ENCODE measurements around the gene TBC1D3. TPM values are rescaled to one million over a fixed set of nuclear protein-coding genes. Genes with fewer than 3 reads are reported as not detected.
"Not testable (repeated sequence)": the region's sequence is repeated elsewhere in the genome, so short reads cannot be mapped to it uniquely, and the experiment has no call there.

Gene TBC1D3
- total RNA-seq (2021; ENCODE audit: unreplicated experiment) (not detected), Bru-seq, nascent RNA (percentile 25 among the genes with signal in this experiment), BruChase-seq, experiment 1, labeled RNA remaining after a 2-hour chase (percentile 23 among the genes with signal in this experiment), BruChase-seq, experiment 2, labeled RNA remaining after a 6-hour chase (percentile 12 among the genes with signal in this experiment)
- not detected for polyA plus RNA-seq (2012; ENCODE audit: insufficient read length)
- long read RNA-seq, partial matches to known transcripts, result 3 of 13 reads
- long read RNA-seq, other reads (novel, unspliced or antisense), result 10 of 13 reads

- H3K9me3 ChIP-seq (ENCODE audit: control insufficient read depth, insufficient read depth, low read depth, low read length); H3K27ac ChIP-seq (ENCODE audit: low read length); CTCF ChIA-PET: not testable (repeated sequence)
These were observed at the start of gene TBC1D3 for GRCh38 chr17:38192455-38192854. Gene TBC1D3 (minus strand): TSS chr17:38192555. CDS start chr17:38191029, 1,526 bp downstream.

GRCh38 chr17:38232790-38233189 is 40.4 kb upstream of the TBC1D3 start:
- H3K9me3 ChIP-seq (ENCODE audit: control insufficient read depth, insufficient read depth, low read depth, low read length); H3K27me3 ChIP-seq (ENCODE audit: control insufficient read depth, insufficient read depth, low read length); H3K4me3 ChIP-seq (ENCODE audit: low read depth in 2 of 2, low read length in 2 of 2); in situ Hi-C loops (cut with HindIII; ENCODE audit: low pct_unique_long_range_greater_than_20kb, low sequenced_read_pairs); H3K4me1 ChIP-seq (ENCODE audit: control insufficient read depth, insufficient read depth, low read length); H3K27ac ChIP-seq (ENCODE audit: low read length); H3K36me3 ChIP-seq (ENCODE audit: control insufficient read depth, insufficient read depth, low read length); CTCF ChIA-PET; intact Hi-C loops (cut with micrococcal nuclease; ENCODE audit: unreplicated experiment); DNase-seq (ENCODE audit: low read depth, low spot score); BruUV-seq (replicated peaks); POLR2A ChIA-PET: not testable (repeated sequence)
- peak; percentile 82; the same call in 1 of the 2 replicates for ATAC-seq

More at GRCh38 chr17:38192455-38192854, at the start of gene TBC1D3:
- DNase-seq (ENCODE audit: low read depth, low spot score); H3K36me3 ChIP-seq (ENCODE audit: control insufficient read depth, insufficient read depth, low read length); in situ Hi-C loops (cut with HindIII; ENCODE audit: low pct_unique_long_range_greater_than_20kb, low sequenced_read_pairs); H3K27me3 ChIP-seq (ENCODE audit: control insufficient read depth, insufficient read depth, low read length); H3K4me1 ChIP-seq (ENCODE audit: control insufficient read depth, insufficient read depth, low read length); intact Hi-C loops (cut with micrococcal nuclease; ENCODE audit: unreplicated experiment); ATAC-seq; H3K4me3 ChIP-seq (ENCODE audit: low read depth in 2 of 2, low read length in 2 of 2); BruUV-seq (replicated peaks); POLR2A ChIA-PET: not testable (repeated sequence)

GRCh38 chr17:38225844-38226495 is 33.6 kb upstream of the TBC1D3 start:
- BruUV-seq (replicated peaks); ATAC-seq; in situ Hi-C loops (cut with HindIII; ENCODE audit: low pct_unique_long_range_greater_than_20kb, low sequenced_read_pairs); CTCF ChIA-PET; H3K27me3 ChIP-seq (ENCODE audit: control insufficient read depth, insufficient read depth, low read length); DNase-seq (ENCODE audit: low read depth, low spot score); H3K4me3 ChIP-seq (ENCODE audit: low read depth in 2 of 2, low read length in 2 of 2); H3K9me3 ChIP-seq (ENCODE audit: control insufficient read depth, insufficient read depth, low read depth, low read length); H3K36me3 ChIP-seq (ENCODE audit: control insufficient read depth, insufficient read depth, low read length); POLR2A ChIA-PET; H3K4me1 ChIP-seq (ENCODE audit: control insufficient read depth, insufficient read depth, low read length); intact Hi-C loops (cut with micrococcal nuclease; ENCODE audit: unreplicated experiment); H3K27ac ChIP-seq (ENCODE audit: low read length): not testable (repeated sequence)

GRCh38 chr17:38220867-38221266 is 28.5 kb upstream of the TBC1D3 start:
- intact Hi-C loops (cut with micrococcal nuclease; ENCODE audit: unreplicated experiment); H3K4me1 ChIP-seq (ENCODE audit: control insufficient read depth, insufficient read depth, low read length); H3K27me3 ChIP-seq (ENCODE audit: control insufficient read depth, insufficient read depth, low read length); CTCF ChIA-PET; ATAC-seq; H3K9me3 ChIP-seq (ENCODE audit: control insufficient read depth, insufficient read depth, low read depth, low read length); in situ Hi-C loops (cut with HindIII; ENCODE audit: low pct_unique_long_range_greater_than_20kb, low sequenced_read_pairs); H3K27ac ChIP-seq (ENCODE audit: low read length); BruUV-seq (replicated peaks); H3K36me3 ChIP-seq (ENCODE audit: control insufficient read depth, insufficient read depth, low read length); DNase-seq (ENCODE audit: low read depth, low spot score); H3K4me3 ChIP-seq (ENCODE audit: low read depth in 2 of 2, low read length in 2 of 2); POLR2A ChIA-PET: not testable (repeated sequence)

GRCh38 chr17:38200271-38200670 is 7.9 kb upstream of the TBC1D3 start:
- H3K9me3 ChIP-seq (ENCODE audit: control insufficient read depth, insufficient read depth, low read depth, low read length); H3K4me3 ChIP-seq (ENCODE audit: low read depth in 2 of 2, low read length in 2 of 2); BruUV-seq (replicated peaks); in situ Hi-C loops (cut with HindIII; ENCODE audit: low pct_unique_long_range_greater_than_20kb, low sequenced_read_pairs); DNase-seq (ENCODE audit: low read depth, low spot score); H3K4me1 ChIP-seq (ENCODE audit: control insufficient read depth, insufficient read depth, low read length); ATAC-seq; intact Hi-C loops (cut with micrococcal nuclease; ENCODE audit: unreplicated experiment); POLR2A ChIA-PET; H3K27ac ChIP-seq (ENCODE audit: low read length); H3K36me3 ChIP-seq (ENCODE audit: control insufficient read depth, insufficient read depth, low read length); CTCF ChIA-PET; H3K27me3 ChIP-seq (ENCODE audit: control insufficient read depth, insufficient read depth, low read length): not testable (repeated sequence)

- H3K4me1 ChIP-seq (ENCODE audit: control insufficient read depth, insufficient read depth, low read length); H3K9me3 ChIP-seq (ENCODE audit: control insufficient read depth, insufficient read depth, low read depth, low read length); H3K36me3 ChIP-seq (ENCODE audit: control insufficient read depth, insufficient read depth, low read length); DNase-seq (ENCODE audit: low read depth, low spot score); CTCF ChIA-PET; in situ Hi-C loops (cut with HindIII; ENCODE audit: low pct_unique_long_range_greater_than_20kb, low sequenced_read_pairs); H3K4me3 ChIP-seq (ENCODE audit: low read depth in 2 of 2, low read length in 2 of 2); H3K27me3 ChIP-seq (ENCODE audit: control insufficient read depth, insufficient read depth, low read length); POLR2A ChIA-PET; intact Hi-C loops (cut with micrococcal nuclease; ENCODE audit: unreplicated experiment); BruUV-seq (replicated peaks); ATAC-seq; H3K27ac ChIP-seq (ENCODE audit: low read length): not testable (repeated sequence)
These were observed 57.5 kb downstream of the TBC1D3 start for GRCh38 chr17:38134860-38135259.

Measured in Panc1 (cell line).